Tibial artery (tissue), 4 donors: ENCODE results near the gene KCNS3.

ENCODE experiments used
- DNase-seq, 2 donors: peaks; one replicate each; pipeline ENCODE4 v3.0.0-alpha.2; 2019
- H3K27ac ChIP-seq, 2 donors: fragments of 200-600 bp; sonication (generic) in 1 of 2; 1 replicate in 1 of 2; 2 replicates in 1 of 2; pipeline ENCODE4 v1.5.1; 2018 to 2019; ENCODE audit warnings: mild to moderate bottlenecking in 1 of 2
- H3K27me3 ChIP-seq, 2 donors: fragments of 200-600 bp; sonication (generic) in 1 of 2; one replicate each; pipeline versions ENCODE4 v1.5.1 to v1.6.0; 2016 to 2019
- H3K36me3 ChIP-seq, 3 donors: fragments of 200-600 bp; sonication (generic) in 2 of 3; one replicate each; pipeline ENCODE4 v1.5.1; 2016 to 2019; ENCODE audit warnings: mild to moderate bottlenecking in 2 of 3
- H3K4me1 ChIP-seq, 4 donors: fragments of 200-600 bp; sonication (generic) in 2 of 4; 1 replicate in 3 of 4; 2 replicates in 1 of 4; pipeline ENCODE4 v1.5.1; 2016 to 2019
- H3K4me3 ChIP-seq, 2 donors: fragments of 200-600 bp; sonication (generic) in 1 of 2; 1 replicate in 1 of 2; 2 replicates in 1 of 2; pipeline ENCODE4 v1.5.1; 2018 to 2019; ENCODE audit warnings: mild to moderate bottlenecking in 2 of 2
- H3K9me3 ChIP-seq, 3 donors: fragments of 200-600 bp; sonication (generic) in 1 of 3; one replicate each; pipeline ENCODE4 v1.5.1; 2016 to 2019
- CTCF ChIP-seq, 2 experiments: fragments of 200-600 bp in 1 of 2; fragments of 450-650 bp in 1 of 2; IDR thresholded peaks; one replicate each; pipeline ENCODE4 v1.5.1; 2017 to 2019; ENCODE audit warnings: antibody characterized with exemption in 2 of 2, mild to moderate bottlenecking in 1 of 2, moderate library complexity in 1 of 2
- intact Hi-C: fragments of 100-400 bp; cut with DNase I; formaldehyde crosslinking; loops from one replicate; pipeline ENCODE4 v1.15.0; 2023; ENCODE audit warnings: low total_unique reads

KCNS3 gene

GRCh38 chr2:17912266-17912691 is 33.8 kb downstream of the KCNS3 start:
- DNase-seq: no peak
- intact Hi-C loops: no loop called here
- Histone ChIP-seq H3K9me3 (peaks cover 0 to 3% (median 0%) of the 10 kb centered on the region in 3 donors), H3K27ac (no peak overlapping the region), H3K27me3 (no peaks in the 10 kb centered on the region), H3K4me3 (no peak overlapping the region), H3K4me1 (peaks cover 0 to 24% (median 14%) of the 10 kb centered on the region in 4 donors), H3K36me3 (no peaks in the 10 kb centered on the region)
- no peak for TF ChIP-seq CTCF (IDR thresholded peaks at IDR 0.05)

GRCh38 chr2:17915099-17915498 is 36.6 kb downstream of the KCNS3 start:
- no peak for DNase-seq
- H3K9me3 ChIP-seq: no peaks in the 10 kb centered on the region
- intact Hi-C loops: no loop called here
- no peak for TF ChIP-seq CTCF (IDR thresholded peaks at IDR 0.05)
- H3K36me3 ChIP-seq: peaks cover 0 to 6% (median 0%) of the 10 kb centered on the region in 3 donors
- no peak overlapping the region for H3K27ac ChIP-seq
- H3K4me3 ChIP-seq: no peak overlapping the region
- peaks cover 0 to 24% (median 17%) of the 10 kb centered on the region in 4 donors for H3K4me1 ChIP-seq
- H3K27me3 ChIP-seq: no peaks in the 10 kb centered on the region

- H3K4me1 ChIP-seq: peaks cover 0 to 24% (median 17%) of the 10 kb centered on the region in 4 donors
- H3K27me3 ChIP-seq: no peaks in the 10 kb centered on the region
- DNase-seq: no peak
- no peak for TF ChIP-seq CTCF (IDR thresholded peaks at IDR 0.05)
- intact Hi-C loops: no loop called here
- H3K27ac ChIP-seq: no peak overlapping the region
- no peaks in the 10 kb centered on the region for H3K9me3 ChIP-seq
- H3K4me3 ChIP-seq: no peak overlapping the region
- peaks cover 0 to 6% (median 0%) of the 10 kb centered on the region in 3 donors for H3K36me3 ChIP-seq
These were observed 37.5 kb downstream of the KCNS3 start for GRCh38 chr2:17915811-17916518.

- peaks cover 0 to 24% (median 17%) of the 10 kb centered on the region in 4 donors for H3K4me1 ChIP-seq
- H3K27ac ChIP-seq: no peak overlapping the region
- TF ChIP-seq CTCF (IDR thresholded peaks at IDR 0.05): no peak
- no peaks in the 10 kb centered on the region for H3K9me3 ChIP-seq
- H3K4me3 ChIP-seq: no peak overlapping the region
- no peak for DNase-seq
- intact Hi-C loops: no loop called here
- no peaks in the 10 kb centered on the region for H3K27me3 ChIP-seq
- H3K36me3 ChIP-seq: peaks cover 0 to 6% (median 0%) of the 10 kb centered on the region in 3 donors
These were observed 38.1 kb downstream of the KCNS3 start for GRCh38 chr2:17916584-17916983.

GRCh38 chr2:17918789-17919188 is 40.3 kb downstream of the KCNS3 start:
- TF ChIP-seq CTCF (IDR thresholded peaks at IDR 0.05): no peak
- Histone ChIP-seq H3K27ac (no peak overlapping the region), H3K4me1 (peaks cover 0 to 19% (median 13%) of the 10 kb centered on the region in 4 donors), H3K4me3 (no peak overlapping the region), H3K9me3 (no peaks in the 10 kb centered on the region), H3K36me3 (peaks cover 0 to 6% (median 0%) of the 10 kb centered on the region in 3 donors), H3K27me3 (no peaks in the 10 kb centered on the region)
- intact Hi-C loops: no loop called here
- DNase-seq: no peak
